ENCODE data around the gene RPL10. TPM values are rescaled to one million over a fixed set of nuclear protein-coding genes. Genes with fewer than 3 reads are reported as not detected.

RPL10 gene
- total RNA-seq, 2 experiments from 2014 or later, result 5,036 to 5,204 TPM

GRCh38 chrX:154403858-154404257 is 5.7 kb downstream of the RPL10 start:
- no peak for TF ChIP-seq CTCF (IDR thresholded peaks at IDR 0.05)
- H3K4me1 Mint-ChIP-seq (ENCODE audit: low read depth), result peaks cover 18% of the 10 kb centered on the region
- H3K27ac Mint-ChIP-seq, result peak overlapping the region; percentile 39
- H3K27ac ChIP-seq (ENCODE audit: low read depth in 1 of 2, low read length in 2 of 2), result no peak overlapping the region
- no peaks in the 10 kb centered on the region for H3K27me3 ChIP-seq (ENCODE audit: control insufficient read depth in 1 of 2, insufficient read depth in 2 of 2, low read length in 2 of 2)
- peaks cover 24% of the 10 kb centered on the region for H3K36me3 ChIP-seq (ENCODE audit: insufficient read depth, low read length)
- intact Hi-C loops (cut with DNase I, micrococcal nuclease), result loop anchor here in 1 of 2 experiments (5.0 kb wide), 1 partner anchor 128 kb away; no protein-coding TSS in a partner anchor
- peaks cover 38% of the 10 kb centered on the region for H3K36me3 Mint-ChIP-seq (ENCODE audit: low read depth)
- no peaks in the 10 kb centered on the region for H3K9me3 Mint-ChIP-seq
- POLR2A ChIA-PET, result no interaction called here
- CTCF ChIA-PET, result no interaction called here
- H3K4me3 ChIP-seq (ENCODE audit: low read length), result no peak overlapping the region
- no peak overlapping the region for H3K4me3 Mint-ChIP-seq
- H3K4me1 ChIP-seq (ENCODE audit: insufficient read depth, low read length), result peaks cover 16% of the 10 kb centered on the region
- H3K9me3 ChIP-seq (ENCODE audit: control insufficient read depth in 1 of 2, insufficient read depth in 1 of 2, low read length in 2 of 2), result no peaks in the 10 kb centered on the region
- no peaks in the 10 kb centered on the region for H3K27me3 Mint-ChIP-seq
- ATAC-seq (ENCODE audit: poor library complexity) (no peak), DNase-seq (no peak)

GRCh38 chrX:154404625-154405192 is 6.5 kb downstream of the RPL10 start:
- H3K27ac ChIP-seq (ENCODE audit: low read depth in 1 of 2, low read length in 2 of 2), result no peak overlapping the region
- peaks cover 11% of the 10 kb centered on the region for H3K4me1 ChIP-seq (ENCODE audit: insufficient read depth, low read length)
- no peaks in the 10 kb centered on the region for H3K27me3 Mint-ChIP-seq
- no peak overlapping the region for H3K4me3 Mint-ChIP-seq
- ChIA-PET POLR2A (no interaction called here), CTCF (no interaction called here)
- no peak overlapping the region for H3K27ac Mint-ChIP-seq
- no peak overlapping the region for H3K4me3 ChIP-seq (ENCODE audit: low read length)
- no peaks in the 10 kb centered on the region for H3K27me3 ChIP-seq (ENCODE audit: control insufficient read depth in 1 of 2, insufficient read depth in 2 of 2, low read length in 2 of 2)
- H3K9me3 Mint-ChIP-seq, result no peaks in the 10 kb centered on the region
- intact Hi-C loops (cut with DNase I, micrococcal nuclease), result loop anchor here in 1 of 2 experiments (5.0 kb wide), 1 partner anchor 128 kb away; no protein-coding TSS in a partner anchor
- H3K36me3 Mint-ChIP-seq (ENCODE audit: low read depth), result peaks cover 30% of the 10 kb centered on the region
- peaks cover 9% of the 10 kb centered on the region for H3K4me1 Mint-ChIP-seq (ENCODE audit: low read depth)
- ATAC-seq (ENCODE audit: poor library complexity) (no peak), DNase-seq (peak in 1 of 14 experiments; percentile 4)
- H3K9me3 ChIP-seq (ENCODE audit: control insufficient read depth in 1 of 2, insufficient read depth in 1 of 2, low read length in 2 of 2), result no peaks in the 10 kb centered on the region
- H3K36me3 ChIP-seq (ENCODE audit: insufficient read depth, low read length), result peaks cover 15% of the 10 kb centered on the region
- TF ChIP-seq CTCF (IDR thresholded peaks at IDR 0.05), result no peak

GRCh38 chrX:154408659-154409221 is 10.6 kb downstream of the RPL10 start:
- intact Hi-C loops (cut with DNase I, micrococcal nuclease), result no loop called here
- H3K4me3 ChIP-seq (ENCODE audit: low read length), result peak overlapping the region; percentile 37

More at GRCh38 chrX:154408659-154409221, 10.6 kb downstream of the RPL10 start:
- H3K27me3 Mint-ChIP-seq, result no peaks in the 10 kb centered on the region
- TF ChIP-seq CTCF (IDR thresholded peaks at IDR 0.05), result no peak
- Histone ChIP-seq H3K27ac (ENCODE audit: low read depth in 1 of 2, low read length in 2 of 2) (no peak overlapping the region), H3K36me3 (ENCODE audit: insufficient read depth, low read length) (no peaks in the 10 kb centered on the region), H3K4me1 (ENCODE audit: insufficient read depth, low read length) (peaks cover 21% of the 10 kb centered on the region), H3K27me3 (ENCODE audit: control insufficient read depth in 1 of 2, insufficient read depth in 2 of 2, low read length in 2 of 2) (no peaks in the 10 kb centered on the region), H3K9me3 (ENCODE audit: control insufficient read depth in 1 of 2, insufficient read depth in 1 of 2, low read length in 2 of 2) (no peaks in the 10 kb centered on the region)
- ATAC-seq (ENCODE audit: poor library complexity) (no peak), DNase-seq (peak in 1 of 14 experiments; percentile 3)
- POLR2A ChIA-PET, result interaction anchor here (0.6 to 2.3 kb wide), 3 partner anchors 9 to 29 kb away, joined by 3 to 13 read pairs (median 3); partner anchors contain the start of genes EMD and RPL10
- peaks cover 17% of the 10 kb centered on the region for H3K4me1 Mint-ChIP-seq (ENCODE audit: low read depth)
- CTCF ChIA-PET, result no interaction called here
- H3K36me3 Mint-ChIP-seq (ENCODE audit: low read depth), result peaks cover 14% of the 10 kb centered on the region
- H3K9me3 Mint-ChIP-seq, result no peaks in the 10 kb centered on the region
- H3K4me3 Mint-ChIP-seq, result peak overlapping the region; percentile 56
- peak overlapping the region; percentile 55 for H3K27ac Mint-ChIP-seq
